Psoas muscle (tissue), 8 donors: Measurements from ENCODE around the gene ENAH. TPM values are rescaled to one million over a fixed set of nuclear protein-coding genes. Genes with fewer than 3 reads are reported as not detected.

Experiments
- ATAC-seq, 4 donors: fragments of 200-7000 bp; cut with Tn5 transposase; one replicate each; pipeline ENCODE4 v1.9.1; 2020; ENCODE audit warnings: moderate library complexity in 3 of 4, mild to moderate bottlenecking in 2 of 4
- DNase-seq, 2 donors: peaks; one replicate each; pipeline ENCODE4 v3.0.0-alpha.2; 2020
- H3K27ac ChIP-seq: fragments of 200-600 bp; one replicate; pipeline ENCODE4 v1.8.0; 2022
- H3K27me3 ChIP-seq, 3 donors: fragments of 200-600 bp in 1 of 3; one replicate each; pipeline versions ENCODE4 v1.6.1 to v1.8.0; 2013 to 2022; ENCODE audit warnings: low read length in 2 of 3, mild to moderate bottlenecking in 2 of 3, moderate library complexity in 1 of 3; ENCODE audit not compliant: insufficient read depth in 3 of 3
- H3K36me3 ChIP-seq, 2 donors: fragments of 200-600 bp in 1 of 2; one replicate each; pipeline versions ENCODE4 v1.6.1 to v1.8.0; 2013 to 2022; ENCODE audit warnings: low read depth in 1 of 2, mild to moderate bottlenecking in 1 of 2, moderate library complexity in 1 of 2; ENCODE audit not compliant: insufficient read depth in 1 of 2
- H3K4me1 ChIP-seq: fragments of 200-600 bp; one replicate; pipeline ENCODE4 v1.8.0; 2022
- H3K4me3 ChIP-seq: fragments of 200-600 bp; one replicate; pipeline ENCODE4 v1.8.0; 2022; ENCODE audit warnings: mild to moderate bottlenecking
- H3K9me3 ChIP-seq: fragments of 200-600 bp; one replicate; pipeline ENCODE4 v1.8.0; 2022
- WGBS, 3 donors: extraction: QIAGEN DNeasy Blood & Tissue Kit; methylation state at CpG; one replicate each; pipeline versions ENCODE4 v1.1.6 to v1.1.7; 2013; 5-methylcytosine and 5-hydroxymethylcytosine counted together
- intact Hi-C, 2 donors: fragments of 100-400 bp; cut with DNase I; formaldehyde crosslinking; loops; one replicate each; pipeline versions ENCODE4 v1.11.0 to v1.14.2; 2022
- polyA plus RNA-seq, 3 donors: library from polyadenylated mRNA; stranded (reverse); fragments of 200-250 nt; gene quantifications; one replicate each; pipeline ENCODE4 v1.2.3, GENCODE V29; 2013
- total RNA-seq, 4 donors: library from RNA; stranded (reverse); fragmentation: NEBNext Ultra II Directional in 2 of 4; extraction: Animal tissue kit (Norgen Biotek cat#: 25700) in 2 of 4; gene quantifications; one replicate each; pipeline versions ENCODE4 v1.2.1 to v1.2.4, GENCODE V29; 2021 to 2023
- TF ChIP-seq, protein P1 (sequence below): fragments of 200-600 bp; IDR thresholded peaks from one replicate; pipeline ENCODE4 v1.8.0; 2022; ENCODE audit warnings: antibody characterized with exemption
- donor health status: healthy with polysubstance abuse.
- donor health status: DM: no; HTN: no; CAD: no; lungs with moderate emphysema.
- donor health status: Bipolar disorder and iron deficiency.
- donor health status: healthy.
- donor health status: DM: yes; HTN: yes; CAD: no.
- donor health status: DM: no; HTN: no; CAD: no.
- donor health status: DM: no; HTN: no; CAD: no.
- donor health status: DM: yes; HTN: yes; CAD: no.

Gene ENAH
- total and polyA plus RNA-seq, 7 donors, result 17.1 to 262 (median 119) TPM

GRCh38 chr1:225446595-225446960 lies 206.3 kb downstream of the ENAH start:
- ATAC-seq (no peak), DNase-seq (no peak)
- Histone ChIP-seq H3K4me1 (peaks cover 8% of the 10 kb centered on the region), H3K27me3 (no peaks in the 10 kb centered on the region), H3K27ac (peak overlapping the region; percentile 64), H3K9me3 (no peaks in the 10 kb centered on the region), H3K36me3 (no peaks in the 10 kb centered on the region), H3K4me3 (no peak overlapping the region)
- 60 to 80% (median 69%) methylated on average over 7 of the region's 7 CpGs for WGBS, 3 donors
- TF ChIP-seq, protein P1, sequence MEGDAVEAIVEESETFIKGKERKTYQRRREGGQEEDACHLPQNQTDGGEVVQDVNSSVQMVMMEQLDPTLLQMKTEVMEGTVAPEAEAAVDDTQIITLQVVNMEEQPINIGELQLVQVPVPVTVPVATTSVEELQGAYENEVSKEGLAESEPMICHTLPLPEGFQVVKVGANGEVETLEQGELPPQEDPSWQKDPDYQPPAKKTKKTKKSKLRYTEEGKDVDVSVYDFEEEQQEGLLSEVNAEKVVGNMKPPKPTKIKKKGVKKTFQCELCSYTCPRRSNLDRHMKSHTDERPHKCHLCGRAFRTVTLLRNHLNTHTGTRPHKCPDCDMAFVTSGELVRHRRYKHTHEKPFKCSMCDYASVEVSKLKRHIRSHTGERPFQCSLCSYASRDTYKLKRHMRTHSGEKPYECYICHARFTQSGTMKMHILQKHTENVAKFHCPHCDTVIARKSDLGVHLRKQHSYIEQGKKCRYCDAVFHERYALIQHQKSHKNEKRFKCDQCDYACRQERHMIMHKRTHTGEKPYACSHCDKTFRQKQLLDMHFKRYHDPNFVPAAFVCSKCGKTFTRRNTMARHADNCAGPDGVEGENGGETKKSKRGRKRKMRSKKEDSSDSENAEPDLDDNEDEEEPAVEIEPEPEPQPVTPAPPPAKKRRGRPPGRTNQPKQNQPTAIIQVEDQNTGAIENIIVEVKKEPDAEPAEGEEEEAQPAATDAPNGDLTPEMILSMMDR, result no peak
- intact Hi-C loops, result no loop called here

- intact Hi-C loops, result no loop called here
- Histone ChIP-seq H3K36me3 (no peaks in the 10 kb centered on the region), H3K4me1 (peaks cover 8% of the 10 kb centered on the region), H3K4me3 (no peak overlapping the region), H3K27ac (peak overlapping the region; percentile 64), H3K27me3 (no peaks in the 10 kb centered on the region), H3K9me3 (no peaks in the 10 kb centered on the region)
- ATAC-seq (no peak), DNase-seq (no peak)
- 64 to 72% (median 65%) methylated on average over 9 of the region's 9 CpGs for WGBS, 3 donors
- TF ChIP-seq, protein P1, result no peak
Observed at GRCh38 chr1:225445639-225446594, 207.0 kb downstream of the ENAH start.

DNA sequence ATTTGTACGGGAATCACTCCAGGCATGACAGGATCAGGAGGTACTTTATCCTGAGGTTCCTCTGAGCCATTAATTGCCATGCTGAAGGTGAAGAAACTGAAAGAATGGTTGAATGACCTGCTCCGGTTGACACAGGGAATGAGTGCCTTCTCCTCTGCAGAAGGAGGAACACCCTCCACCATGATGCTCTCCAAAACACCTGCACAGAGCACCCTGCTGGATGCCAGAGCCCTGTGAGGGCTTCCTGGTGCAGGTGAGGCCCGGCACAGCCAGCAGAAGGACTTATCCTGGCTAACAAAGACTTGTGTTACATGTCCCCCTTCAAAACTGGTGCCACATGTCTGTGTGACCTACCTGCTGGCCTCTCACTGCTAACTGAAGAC lies 210.8 kb downstream of the ENAH start:
- Histone ChIP-seq H3K27me3 (no peaks in the 10 kb centered on the region), H3K36me3 (no peaks in the 10 kb centered on the region), H3K4me1 (peaks cover 8% of the 10 kb centered on the region), H3K27ac (peak overlapping the region; percentile 1), H3K9me3 (no peaks in the 10 kb centered on the region), H3K4me3 (no peak overlapping the region)
- WGBS, 3 donors, result 69 to 74% (median 72%) methylated on average over 3 of the region's 3 CpGs
- intact Hi-C loops, result no loop called here
- TF ChIP-seq, protein P1, result no peak
- DNase-seq (no peak), ATAC-seq (no peak)

DNA sequence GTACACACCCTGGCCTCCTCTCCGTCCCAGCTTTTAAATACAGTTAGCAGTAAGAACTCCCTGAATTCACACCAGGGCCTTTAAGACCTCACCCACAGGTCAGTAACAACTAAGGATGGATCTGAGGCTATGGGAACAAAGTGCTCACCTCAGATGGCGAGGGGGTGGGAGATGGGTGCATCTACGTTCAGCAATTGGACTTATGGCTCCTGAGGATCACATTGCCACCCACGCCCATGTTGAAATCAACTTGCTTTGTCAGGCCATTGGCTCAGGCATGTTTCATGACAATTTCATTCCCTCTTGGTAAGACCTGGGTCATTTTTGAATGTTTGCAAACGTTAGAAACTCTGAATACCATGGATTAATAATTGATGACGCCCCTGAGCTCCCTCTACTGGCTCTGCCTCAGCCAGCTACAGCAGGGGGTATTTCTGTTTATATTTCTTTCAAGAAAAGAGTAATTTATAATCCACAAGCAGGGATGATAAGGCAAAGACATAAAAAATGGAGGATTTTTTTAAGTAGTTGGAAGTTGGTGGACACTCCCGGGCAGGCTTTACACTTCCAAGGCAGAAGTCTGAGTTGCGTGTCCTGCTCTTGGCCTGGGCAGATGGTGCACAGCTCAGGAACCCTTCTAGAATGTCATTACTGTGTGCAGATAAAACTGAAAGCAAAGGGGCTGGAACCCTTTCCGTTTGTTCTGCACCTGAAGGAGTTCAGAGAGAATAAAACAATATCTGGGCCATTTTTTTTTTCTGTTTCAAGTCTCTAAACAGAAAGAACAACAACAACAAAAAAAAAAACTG lies 211.4 kb downstream of the ENAH start:
- Histone ChIP-seq H3K27me3 (no peaks in the 10 kb centered on the region), H3K36me3 (no peaks in the 10 kb centered on the region), H3K9me3 (no peaks in the 10 kb centered on the region), H3K4me3 (no peak overlapping the region), H3K4me1 (peaks cover 8% of the 10 kb centered on the region), H3K27ac (peak overlapping the region; percentile 1)
- TF ChIP-seq, protein P1, result no peak
- no peak for DNase-seq
- intact Hi-C loops, result no loop called here
- WGBS, 3 donors, result 65 to 79% (median 68%) methylated on average over 9 of the region's 9 CpGs
- no peak for ATAC-seq
